Fibroblast of mammary gland (primary cell): ENCODE results near the gene OLIG2.

Experiments
- DNase-seq: peaks from one replicate; pipeline ENCODE4 v3.0.0-alpha.2; 2010; ENCODE audit warnings: low read depth
- H3K4me3 ChIP-seq: 2 replicates; pipeline ENCODE4 v1.5.1; 2011; ENCODE audit warnings: low read depth, mild to moderate bottlenecking, low read length, moderate library complexity; ENCODE audit not compliant: control insufficient read depth
- TF ChIP-seq, protein P1 (sequence below): conservative IDR thresholded peaks from 2 replicates; pipeline ENCODE4 v1.5.1; 2011; ENCODE audit warnings: low read depth, low read length, inconsistent platforms; ENCODE audit not compliant: control insufficient read depth, insufficient read depth

Gene OLIG2

DNA sequence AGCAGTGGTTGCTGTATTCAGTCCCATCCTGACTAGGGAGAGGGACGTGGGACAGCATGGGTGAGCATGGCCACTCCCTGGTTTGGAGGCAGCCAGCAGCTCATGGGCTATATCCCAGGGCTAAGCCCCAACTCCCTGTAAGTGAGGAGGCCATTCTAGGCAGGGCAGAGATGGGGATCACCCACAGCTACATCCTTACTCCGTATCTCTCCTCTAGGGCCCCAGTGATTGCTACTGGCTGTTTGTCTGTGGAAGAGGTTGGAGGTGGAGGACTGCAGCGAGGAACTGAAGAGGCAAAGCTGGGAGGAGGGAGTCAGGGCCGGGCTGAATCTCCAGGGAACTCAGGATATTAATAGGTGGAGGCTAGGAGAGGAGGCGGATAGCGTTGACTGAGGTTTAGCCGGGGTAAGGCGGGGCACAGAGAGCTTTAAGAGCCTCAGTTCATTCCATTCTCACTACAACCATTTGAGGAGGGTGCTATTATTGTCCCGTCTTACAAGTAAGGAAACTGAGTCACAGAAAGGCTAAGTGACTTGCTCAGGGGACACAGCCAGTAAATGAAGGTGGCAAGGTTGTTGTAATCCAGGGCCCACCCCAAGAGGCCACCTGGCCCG lies 6.8 kb downstream of the OLIG2 start:
- H3K4me3 ChIP-seq: no peak overlapping the region
- no peak for DNase-seq
- TF ChIP-seq, protein P1, sequence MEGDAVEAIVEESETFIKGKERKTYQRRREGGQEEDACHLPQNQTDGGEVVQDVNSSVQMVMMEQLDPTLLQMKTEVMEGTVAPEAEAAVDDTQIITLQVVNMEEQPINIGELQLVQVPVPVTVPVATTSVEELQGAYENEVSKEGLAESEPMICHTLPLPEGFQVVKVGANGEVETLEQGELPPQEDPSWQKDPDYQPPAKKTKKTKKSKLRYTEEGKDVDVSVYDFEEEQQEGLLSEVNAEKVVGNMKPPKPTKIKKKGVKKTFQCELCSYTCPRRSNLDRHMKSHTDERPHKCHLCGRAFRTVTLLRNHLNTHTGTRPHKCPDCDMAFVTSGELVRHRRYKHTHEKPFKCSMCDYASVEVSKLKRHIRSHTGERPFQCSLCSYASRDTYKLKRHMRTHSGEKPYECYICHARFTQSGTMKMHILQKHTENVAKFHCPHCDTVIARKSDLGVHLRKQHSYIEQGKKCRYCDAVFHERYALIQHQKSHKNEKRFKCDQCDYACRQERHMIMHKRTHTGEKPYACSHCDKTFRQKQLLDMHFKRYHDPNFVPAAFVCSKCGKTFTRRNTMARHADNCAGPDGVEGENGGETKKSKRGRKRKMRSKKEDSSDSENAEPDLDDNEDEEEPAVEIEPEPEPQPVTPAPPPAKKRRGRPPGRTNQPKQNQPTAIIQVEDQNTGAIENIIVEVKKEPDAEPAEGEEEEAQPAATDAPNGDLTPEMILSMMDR: no peak

DNA sequence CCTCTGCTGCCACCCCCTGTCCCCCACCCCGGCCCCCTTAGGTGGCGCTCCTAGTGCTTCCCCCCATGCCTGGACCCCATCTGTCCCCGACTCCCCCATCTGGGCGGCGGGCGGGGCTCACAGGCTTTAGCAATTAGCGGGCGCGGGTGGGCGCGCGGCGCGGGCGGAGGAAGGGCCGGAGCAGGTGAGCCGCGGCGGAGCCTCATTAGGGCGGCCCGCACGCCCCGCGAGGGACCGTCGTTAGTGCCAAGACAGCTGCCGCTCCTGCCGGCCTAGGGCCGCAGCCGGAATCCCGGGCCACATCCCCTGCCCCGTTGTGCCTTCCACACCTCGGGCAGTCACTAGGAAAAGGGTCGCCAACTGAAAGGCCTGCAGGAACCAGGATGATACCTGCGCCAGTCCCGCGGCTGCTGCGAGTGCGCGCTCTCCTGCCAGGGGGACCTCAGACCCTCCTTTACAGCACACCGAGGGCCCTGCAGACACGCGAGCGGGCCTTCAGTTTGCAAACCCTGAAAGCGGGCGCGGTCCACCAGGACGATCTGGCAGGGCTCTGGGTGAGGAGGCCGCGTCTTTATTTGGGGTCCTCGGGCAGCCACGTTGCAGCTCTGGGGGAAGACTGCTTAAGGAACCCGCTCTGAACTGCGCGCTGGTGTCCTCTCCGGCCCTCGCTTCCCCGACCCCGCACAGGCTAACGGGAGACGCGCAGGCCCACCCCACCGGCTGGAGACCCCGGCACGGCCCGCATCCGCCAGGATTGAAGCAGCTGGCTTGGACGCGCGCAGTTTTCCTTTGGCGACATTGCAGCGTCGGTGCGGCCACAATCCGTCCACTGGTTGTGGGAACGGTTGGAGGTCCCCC lies 7.6 kb downstream of the OLIG2 start:
- no peak overlapping the region for H3K4me3 ChIP-seq
- DNase-seq: no peak
- TF ChIP-seq, protein P1: no peak

DNA sequence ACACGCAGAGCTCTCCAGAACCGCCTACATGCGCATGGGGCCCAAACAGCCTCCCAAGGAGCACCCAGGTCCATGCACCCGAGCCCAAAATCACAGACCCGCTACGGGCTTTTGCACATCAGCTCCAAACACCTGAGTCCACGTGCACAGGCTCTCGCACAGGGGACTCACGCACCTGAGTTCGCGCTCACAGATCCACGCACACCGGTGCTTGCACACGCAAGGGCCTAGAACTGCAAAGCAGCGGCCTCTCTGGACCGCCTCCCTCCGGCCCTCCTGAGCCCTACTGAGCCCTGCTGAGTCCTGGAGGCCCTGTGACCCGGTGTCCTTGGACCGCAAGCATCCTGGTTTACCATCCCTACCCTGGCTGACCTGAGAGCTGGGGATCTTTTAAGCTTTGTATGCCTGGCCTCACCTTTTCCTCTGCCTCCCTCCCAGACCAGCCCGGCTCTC lies 8.3 kb downstream of the OLIG2 start:
- DNase-seq: no peak
- no peak overlapping the region for H3K4me3 ChIP-seq
- TF ChIP-seq, protein P1: no peak

DNA sequence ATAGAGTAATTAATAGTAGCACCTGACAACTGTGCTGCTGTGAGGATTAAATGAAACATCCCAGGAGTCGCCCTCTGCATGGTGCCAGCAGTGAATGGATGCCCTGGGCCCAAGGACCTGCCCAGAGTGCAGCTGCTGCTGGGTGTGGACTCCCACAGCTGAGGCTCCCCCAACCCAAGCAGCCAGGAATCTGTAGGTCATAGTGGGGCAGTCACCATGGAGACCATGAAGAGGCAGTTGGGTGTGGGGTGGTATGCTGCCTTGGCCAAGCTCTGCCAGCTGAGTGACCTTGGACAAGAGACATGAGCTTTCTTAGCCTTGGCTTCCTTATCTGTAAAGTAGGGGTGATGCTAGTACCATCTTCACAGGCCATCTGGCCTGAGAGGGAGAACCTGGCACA lies 9.4 kb downstream of the OLIG2 start:
- TF ChIP-seq, protein P1: no peak
- no peak for DNase-seq
- H3K4me3 ChIP-seq: no peak overlapping the region

DNA sequence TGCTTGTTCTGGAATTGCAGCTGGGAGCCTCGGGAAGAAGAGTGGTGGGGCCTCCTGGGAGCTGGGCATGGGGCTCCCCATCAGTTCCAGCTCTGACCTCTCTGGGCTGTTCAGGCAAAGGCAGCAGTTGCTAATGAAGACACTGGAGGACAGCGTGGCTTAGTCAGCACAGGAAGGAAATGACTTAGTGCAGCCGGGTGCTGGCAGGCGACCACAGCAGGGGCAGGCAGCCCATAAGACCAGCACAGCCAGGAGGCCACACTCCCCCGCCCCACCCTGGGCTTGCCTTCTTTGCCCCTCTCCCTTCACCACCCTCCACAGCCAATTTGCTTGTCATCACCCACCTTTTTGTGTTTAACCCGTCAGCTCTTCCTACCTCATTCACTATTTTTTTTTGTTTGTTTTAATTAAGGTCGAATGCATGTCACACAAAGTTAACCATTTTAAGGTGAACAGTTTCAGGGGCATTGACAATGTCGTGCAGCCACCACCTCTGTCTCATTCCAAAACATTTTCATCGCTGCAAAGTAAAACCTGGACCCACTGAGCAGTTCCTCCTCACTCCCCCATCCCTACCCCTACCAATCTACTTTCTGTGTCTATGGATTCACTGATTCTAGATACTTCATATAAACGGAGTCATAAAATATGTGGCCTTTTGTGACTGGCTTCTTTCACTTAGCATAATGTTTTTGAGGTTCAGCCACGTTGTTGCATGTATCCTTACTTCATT lies 10.9 kb downstream of the OLIG2 start:
- H3K4me3 ChIP-seq: no peak overlapping the region
- peak; percentile 61 for DNase-seq
- TF ChIP-seq, protein P1: no peak

DNA sequence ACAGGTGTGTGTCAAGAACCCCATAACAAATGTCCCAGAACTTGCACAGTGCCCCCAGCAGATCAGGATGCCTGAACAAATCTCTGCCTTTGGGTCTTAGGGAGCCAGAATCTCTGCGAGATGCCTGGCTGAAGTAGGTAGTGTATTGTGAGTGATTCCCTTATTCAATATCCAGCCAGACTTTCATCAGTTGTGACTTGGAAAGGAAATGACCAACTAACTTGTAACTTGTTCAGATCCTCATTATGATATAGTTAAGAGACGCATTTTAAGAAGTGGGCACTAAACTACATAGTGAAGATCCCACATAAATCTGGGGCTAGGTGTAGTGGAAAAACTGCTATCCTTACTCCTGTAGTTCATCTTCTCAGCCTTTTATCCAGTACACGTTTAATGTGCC lies 11.8 kb downstream of the OLIG2 start:
- H3K4me3 ChIP-seq: no peak overlapping the region
- TF ChIP-seq, protein P1: no peak
- no peak for DNase-seq
